Body of pancreas (tissue), 4 donors: ENCODE data around the gene FBXL5. TPM values are rescaled to one million over a fixed set of nuclear protein-coding genes. Genes with fewer than 3 reads are reported as not detected.

Experiments used
- ATAC-seq: fragments of 150-250 bp; one replicate; pipeline ENCODE4 v1.9.1; 2016
- DNase-seq, 4 donors: peaks; one replicate each; pipeline ENCODE4 v3.0.0-alpha.2; 2019
- H3K27ac ChIP-seq, 4 donors: fragments of 200-600 bp; sonication (generic); 1 replicate in 3 of 4; 2 replicates in 1 of 4; pipeline versions ENCODE4 v1.5.1 to v1.6.1; 2016 to 2019; ENCODE audit warnings: mild to moderate bottlenecking in 1 of 4, mixed read lengths in 1 of 4, moderate library complexity in 1 of 4
- H3K27me3 ChIP-seq, 2 donors: fragments of 200-600 bp; sonication (generic); one replicate each; pipeline ENCODE4 v1.6.0; 2016; ENCODE audit warnings: mild to moderate bottlenecking in 1 of 2
- H3K36me3 ChIP-seq, 2 donors: fragments of 200-600 bp; sonication (generic); replicated peaks in 1 of 2; 2 replicates each; pipeline ENCODE4 v1.5.1; 2016; ENCODE audit warnings: low read depth in 2 of 2; ENCODE audit not compliant: insufficient read depth in 1 of 2
- H3K4me1 ChIP-seq: fragments of 200-600 bp; sonication (generic); one replicate; pipeline ENCODE4 v1.6.0; 2016
- H3K4me3 ChIP-seq, 2 donors: fragments of 200-600 bp; sonication (generic); 1 replicate in 1 of 2; 2 replicates in 1 of 2; pipeline ENCODE4 v1.5.1; 2016 to 2019
- H3K9me3 ChIP-seq, 3 donors: fragments of 200-600 bp; sonication (generic); 1 replicate in 2 of 3; 2 replicates in 1 of 3; pipeline ENCODE4 v1.5.1; 2016
- CTCF ChIP-seq, 7 experiments: fragments of 450-650 bp in 4 of 7; fragments of 200-600 bp in 3 of 7; sonication (generic) in 3 of 7; IDR thresholded peaks; one replicate each; pipeline ENCODE4 v1.5.1; 2016 to 2019; ENCODE audit warnings: antibody characterized with exemption in 7 of 7
- POLR2A ChIP-seq, 3 donors: fragments of 450-650 bp; IDR thresholded peaks; one replicate each; pipeline ENCODE4 v1.6.1; 2016; ENCODE audit warnings: antibody characterized with exemption in 3 of 3, mild to moderate bottlenecking in 2 of 3
- WGBS, 2 donors: methylation state at CpG; one replicate each; pipeline ENCODE4 v1.1.5; 2017; 5-methylcytosine and 5-hydroxymethylcytosine counted together
- intact Hi-C: fragments of 100-400 bp; cut with DNase I; formaldehyde crosslinking; loops from one replicate; pipeline ENCODE4 v1.15.1; 2023
- total RNA-seq, 2 donors: library from RNA; depleted of rRNA; stranded (reverse); fragments of >200 nt; gene quantifications; one replicate each; pipeline ENCODE4 v1.1.0, GENCODE V29; 2016

The FBXL5 gene
- total RNA-seq, 2 donors from 2014 or later: 52.4 to 56.0 TPM

DNA sequence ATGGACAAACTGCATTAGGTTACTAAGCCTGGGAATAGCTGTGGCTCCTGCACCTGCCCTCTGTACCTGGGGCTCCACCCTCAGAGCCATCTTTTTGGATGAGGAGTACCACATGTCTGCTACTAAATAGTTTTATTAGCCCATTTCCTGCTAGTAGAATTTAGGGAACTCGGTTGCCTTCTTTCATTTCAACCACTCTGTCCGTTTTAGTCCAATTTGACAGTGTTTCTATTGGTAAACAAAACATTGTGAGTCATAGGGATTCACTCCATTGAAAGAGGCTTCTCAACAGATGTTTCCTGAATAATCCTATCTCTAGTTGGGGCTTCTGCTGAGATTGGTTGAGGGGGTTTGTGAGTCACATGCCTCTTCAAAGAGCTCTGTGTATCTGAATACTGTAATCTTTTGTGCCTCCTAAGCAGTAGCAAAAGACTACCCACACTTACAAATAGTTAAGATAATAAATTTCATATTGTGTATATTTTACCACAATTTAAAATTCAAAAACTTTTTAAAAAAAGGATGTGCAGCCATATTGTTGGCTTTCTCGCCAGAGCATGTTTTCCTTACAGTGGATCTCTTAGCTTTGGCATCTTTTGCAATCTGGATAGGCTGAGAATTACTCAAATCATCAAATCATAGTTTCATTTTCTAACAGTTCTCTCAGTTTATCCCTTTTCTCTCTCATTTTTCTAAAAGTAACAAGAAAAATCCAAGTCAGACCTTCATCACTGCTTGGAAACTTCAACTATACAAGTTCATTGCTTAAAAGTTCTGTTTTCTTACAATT, 36.4 kb upstream of the FBXL5 start:
- TF ChIP-seq POLR2A (IDR thresholded peaks at IDR 0.05) (no peak), CTCF (IDR thresholded peaks at IDR 0.05) (no peak)
- H3K36me3 ChIP-seq: peaks cover 0 to 3% of the 10 kb centered on the region in 2 donors
- 63 to 83% methylated on average over 3 of the region's 3 CpGs for WGBS, 2 donors
- no peaks in the 10 kb centered on the region for H3K4me1 ChIP-seq
- H3K27ac ChIP-seq: peak overlapping the region in 1 of 4 donors; percentile 57
- ATAC-seq (no peak), DNase-seq (no peak)
- intact Hi-C loops: no loop called here
- no peaks in the 10 kb centered on the region for H3K27me3 ChIP-seq
- no peaks in the 10 kb centered on the region for H3K9me3 ChIP-seq
- no peak overlapping the region for H3K4me3 ChIP-seq

- Histone ChIP-seq H3K27me3 (no peaks in the 10 kb centered on the region), H3K9me3 (no peaks in the 10 kb centered on the region), H3K36me3 (peaks cover 0 to 3% of the 10 kb centered on the region in 2 donors), H3K4me3 (no peak overlapping the region), H3K4me1 (no peaks in the 10 kb centered on the region), H3K27ac (peak overlapping the region in 1 of 4 donors; percentile 57)
- TF ChIP-seq CTCF (IDR thresholded peaks at IDR 0.05) (no peak), POLR2A (IDR thresholded peaks at IDR 0.05) (no peak)
- ATAC-seq (peak; percentile 78), DNase-seq (no peak)
- WGBS, 2 donors: 64 to 73% methylated on average over 7 of the region's 7 CpGs
- intact Hi-C loops: no loop called here
Measured at GRCh38 chr4:15690020-15690809, 35.1 kb upstream of the FBXL5 start.

- peak overlapping the region in 1 of 4 donors; percentile 57 for H3K27ac ChIP-seq
Measured at GRCh38 chr4:15689540-15689939, 34.4 kb upstream of the FBXL5 start.

DNA sequence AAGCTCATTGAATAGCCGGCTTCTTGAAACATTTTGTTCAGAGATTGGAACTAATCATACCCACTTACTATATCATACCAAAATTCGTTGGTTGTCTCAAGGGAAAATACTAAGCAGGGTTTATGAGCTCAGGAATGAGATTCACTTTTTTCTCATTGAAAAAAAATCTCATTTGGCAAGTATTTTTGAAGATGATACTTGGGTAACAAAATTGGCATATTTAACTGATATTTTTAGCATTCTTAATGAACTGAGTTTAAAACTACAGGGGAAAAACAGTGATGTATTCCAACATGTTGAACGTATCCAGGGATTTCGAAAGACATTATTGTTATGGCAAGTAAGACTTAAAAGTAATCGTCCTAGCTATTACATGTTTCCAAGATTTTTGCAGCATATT, 32.9 kb upstream of the FBXL5 start:
- WGBS, 2 donors: 84 to 86% methylated on average over 5 of the region's 5 CpGs
- DNase-seq (no peak), ATAC-seq (no peak)
- H3K4me3 ChIP-seq: no peak overlapping the region
- no peaks in the 10 kb centered on the region for H3K9me3 ChIP-seq
- no peak overlapping the region for H3K27ac ChIP-seq
- no peaks in the 10 kb centered on the region for H3K27me3 ChIP-seq
- peaks cover 3% of the 10 kb centered on the region for H3K4me1 ChIP-seq
- TF ChIP-seq CTCF (IDR thresholded peaks at IDR 0.05): no peak
- intact Hi-C loops: no loop called here
- H3K36me3 ChIP-seq: peaks cover 0 to 3% of the 10 kb centered on the region in 2 donors

More at GRCh38 chr4:15689540-15689939, 34.4 kb upstream of the FBXL5 start:
- no peak for ATAC-seq
- Histone ChIP-seq H3K4me1 (no peaks in the 10 kb centered on the region), H3K9me3 (no peaks in the 10 kb centered on the region), H3K36me3 (peaks cover 0 to 3% of the 10 kb centered on the region in 2 donors), H3K27me3 (no peaks in the 10 kb centered on the region), H3K4me3 (no peak overlapping the region)
- DNase-seq: peak in 1 of 4 donors; percentile 34
- no peak for TF ChIP-seq CTCF (IDR thresholded peaks at IDR 0.05)
- no peak for TF ChIP-seq POLR2A (IDR thresholded peaks at IDR 0.05)
- intact Hi-C loops: no loop called here
- 79 to 92% methylated on average over 2 of the region's 2 CpGs for WGBS, 2 donors
